MCF 10A (cell line): ENCODE data around the gene ABCF2. TPM values are rescaled to one million over a fixed set of nuclear protein-coding genes. Genes with fewer than 3 reads are reported as not detected.

Source experiments
- BruUV-seq: library from RNA; stranded (reverse); fragments of 400-500 nt; replicated peaks from 2 replicates; lab custom pipeline; 2021; lab: Mats Ljungman, UMichigan
- CTCF ChIA-PET: fragments of 300-600 bp; sonication (Branson Sonifier 250); formaldehyde crosslinking; extraction: SDS; loops from one replicate; lab custom pipeline; 2021; ENCODE audit warnings: antibody characterized with exemption, inconsistent platforms; lab: Yijun Ruan, JAX
- POLR2A ChIA-PET: fragments of 300-600, 350-650 bp; sonication (Branson Sonifier 250); formaldehyde crosslinking; extraction: SDS; loops from one replicate; lab custom pipeline; 2020; ENCODE audit warnings: antibody characterized with exemption, inconsistent platforms; lab: Yijun Ruan, JAX
- DNase-seq: peaks from one replicate; pipeline ENCODE4 v3.0.0-alpha.2; 2018; ENCODE audit not compliant: unreplicated experiment
- H3K27ac Mint-ChIP-seq: one replicate; pipeline ENCODE4 v1.8.0; 2022; ENCODE audit warnings: mild to moderate bottlenecking, low read depth, mixed read lengths; ENCODE audit not compliant: unreplicated experiment
- H3K27me3 Mint-ChIP-seq: one replicate; pipeline ENCODE4 v1.8.0; 2022; ENCODE audit warnings: mixed read lengths; ENCODE audit not compliant: insufficient read depth, unreplicated experiment
- H3K36me3 Mint-ChIP-seq: one replicate; pipeline ENCODE4 v1.8.0; 2022; ENCODE audit warnings: mild to moderate bottlenecking, moderate library complexity, mixed read lengths; ENCODE audit not compliant: insufficient read depth, unreplicated experiment
- H3K4me1 Mint-ChIP-seq: one replicate; pipeline ENCODE4 v1.8.0; 2022; ENCODE audit warnings: mixed read lengths; ENCODE audit not compliant: insufficient read depth, unreplicated experiment
- H3K4me3 Mint-ChIP-seq: one replicate; pipeline ENCODE4 v1.8.0; 2022; ENCODE audit warnings: mild to moderate bottlenecking, moderate library complexity, mixed read lengths; ENCODE audit not compliant: unreplicated experiment
- H3K9me3 Mint-ChIP-seq: one replicate; pipeline ENCODE4 v1.8.0; 2022; ENCODE audit warnings: mixed read lengths; ENCODE audit not compliant: unreplicated experiment
- intact Hi-C: fragments of 100-400 bp; cut with micrococcal nuclease; formaldehyde crosslinking; loops from 2 replicates; pipeline ENCODE4 v1.14.1; 2022
- total RNA-seq: library from RNA; stranded (reverse); gene quantifications from 2 replicates; pipeline ENCODE4 v1.2.3, GENCODE V29; 2022
- TF ChIP-seq, protein P1 (sequence below): fragments of 200-600 bp; IDR thresholded peaks from one replicate; pipeline ENCODE4 v1.8.0; 2022; ENCODE audit warnings: antibody characterized with exemption, mild to moderate bottlenecking; ENCODE audit not compliant: unreplicated experiment

Gene ABCF2
- total RNA-seq, 1 experiment from 2014 or later: 72.4 TPM

DNA sequence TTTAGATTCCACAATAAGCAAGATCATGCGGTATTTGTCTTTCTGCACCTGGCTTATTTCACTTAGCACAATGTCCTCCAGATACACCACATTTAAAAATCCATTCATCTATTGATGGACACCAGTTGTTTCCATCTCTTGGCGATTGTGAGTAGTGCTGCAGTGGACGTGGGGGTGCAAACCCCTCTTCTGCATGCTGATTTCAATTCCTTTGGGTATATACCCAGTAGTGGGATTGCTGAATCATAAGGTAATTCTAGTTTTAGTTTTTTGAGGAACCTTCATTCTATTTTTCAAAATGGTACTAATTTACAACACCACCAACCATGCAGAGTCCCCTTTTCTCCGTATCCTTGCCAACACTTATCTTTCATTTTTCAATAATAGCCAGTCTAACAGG is 38.0 kb downstream of the ABCF2 start:
- BruUV-seq: no TSS peak
- ChIA-PET CTCF (interaction anchor here (0.9 kb wide), 1 partner anchor 15 kb away, joined by 4 read pairs; no protein-coding TSS in a partner anchor), POLR2A (no interaction called here)
- intact Hi-C loops: no loop called here
- Mint-ChIP-seq H3K9me3 (no peaks in the 10 kb centered on the region), H3K4me1 (no peaks in the 10 kb centered on the region), H3K27ac (no peak overlapping the region), H3K36me3 (peaks cover 6% of the 10 kb centered on the region), H3K4me3 (no peak overlapping the region), H3K27me3 (peaks cover 43% of the 10 kb centered on the region)
- TF ChIP-seq, protein P1, sequence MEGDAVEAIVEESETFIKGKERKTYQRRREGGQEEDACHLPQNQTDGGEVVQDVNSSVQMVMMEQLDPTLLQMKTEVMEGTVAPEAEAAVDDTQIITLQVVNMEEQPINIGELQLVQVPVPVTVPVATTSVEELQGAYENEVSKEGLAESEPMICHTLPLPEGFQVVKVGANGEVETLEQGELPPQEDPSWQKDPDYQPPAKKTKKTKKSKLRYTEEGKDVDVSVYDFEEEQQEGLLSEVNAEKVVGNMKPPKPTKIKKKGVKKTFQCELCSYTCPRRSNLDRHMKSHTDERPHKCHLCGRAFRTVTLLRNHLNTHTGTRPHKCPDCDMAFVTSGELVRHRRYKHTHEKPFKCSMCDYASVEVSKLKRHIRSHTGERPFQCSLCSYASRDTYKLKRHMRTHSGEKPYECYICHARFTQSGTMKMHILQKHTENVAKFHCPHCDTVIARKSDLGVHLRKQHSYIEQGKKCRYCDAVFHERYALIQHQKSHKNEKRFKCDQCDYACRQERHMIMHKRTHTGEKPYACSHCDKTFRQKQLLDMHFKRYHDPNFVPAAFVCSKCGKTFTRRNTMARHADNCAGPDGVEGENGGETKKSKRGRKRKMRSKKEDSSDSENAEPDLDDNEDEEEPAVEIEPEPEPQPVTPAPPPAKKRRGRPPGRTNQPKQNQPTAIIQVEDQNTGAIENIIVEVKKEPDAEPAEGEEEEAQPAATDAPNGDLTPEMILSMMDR: no peak
- DNase-seq: no peak

- intact Hi-C loops: no loop called here
- peaks cover 6% of the 10 kb centered on the region for H3K36me3 Mint-ChIP-seq
- no peak for DNase-seq
- H3K4me3 Mint-ChIP-seq: no peak overlapping the region
- no peaks in the 10 kb centered on the region for H3K4me1 Mint-ChIP-seq
- no peak overlapping the region for H3K27ac Mint-ChIP-seq
- ChIA-PET CTCF (interaction anchor here (1.0 to 1.4 kb wide), 2 partner anchors 15 to 32 kb away, joined by 3 to 4 read pairs; no protein-coding TSS in a partner anchor), POLR2A (interaction anchor here (0.6 kb wide), 1 partner anchor 67 kb away, joined by 4 read pairs; no protein-coding TSS in a partner anchor)
- TF ChIP-seq, protein P1: no peak
- H3K27me3 Mint-ChIP-seq: peaks cover 43% of the 10 kb centered on the region
- no peaks in the 10 kb centered on the region for H3K9me3 Mint-ChIP-seq
- no TSS peak for BruUV-seq
These were observed 38.8 kb downstream of the ABCF2 start for GRCh38 chr7:151188252-151188542.

DNA sequence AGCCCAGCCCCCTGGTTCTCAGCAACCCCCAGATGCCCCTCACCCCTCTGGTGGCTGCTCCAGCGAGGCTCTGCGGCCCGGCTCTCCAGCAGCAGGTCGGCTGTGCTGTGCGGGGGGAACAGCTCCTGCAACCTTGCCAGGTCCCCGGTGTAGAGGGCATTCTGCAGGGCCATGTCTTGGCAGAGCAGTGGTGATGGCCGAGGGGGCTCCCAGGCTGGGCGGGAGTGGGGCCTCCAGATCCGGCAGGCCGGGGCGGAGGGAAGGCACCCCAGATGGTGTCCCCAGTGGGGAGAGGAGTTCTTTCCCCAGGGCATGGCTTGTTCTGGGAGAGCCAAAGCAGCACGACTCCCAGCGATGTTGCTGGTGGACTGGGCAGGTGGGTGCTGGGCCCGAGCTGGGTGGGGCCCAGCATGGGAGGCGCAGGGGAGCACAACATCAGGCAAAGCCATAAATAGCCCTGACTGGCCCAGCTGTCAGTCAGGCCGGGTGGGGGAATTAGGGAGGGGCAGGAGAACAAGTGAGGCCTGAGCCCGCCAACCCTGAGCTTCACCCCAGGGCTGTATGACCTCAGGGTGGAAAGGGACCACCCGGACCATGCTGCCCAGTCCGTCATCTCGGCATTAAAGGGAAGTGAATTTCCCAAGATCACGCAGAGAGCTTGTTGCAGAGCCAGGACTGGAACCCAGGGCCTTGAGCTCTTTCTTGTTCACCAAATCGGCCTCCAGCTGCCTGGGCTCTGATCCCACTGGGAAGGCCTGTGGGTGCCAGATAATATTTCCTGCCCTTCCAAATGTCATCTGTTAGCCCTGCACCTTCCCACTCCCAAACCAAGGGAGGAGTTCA is 39.4 kb downstream of the ABCF2 start:
- ChIA-PET CTCF (interaction anchor here (1.0 to 1.4 kb wide), 2 partner anchors 14 to 32 kb away, joined by 3 to 4 read pairs; no protein-coding TSS in a partner anchor), POLR2A (interaction anchor here (0.6 to 0.7 kb wide), 2 partner anchors 27 to 66 kb away, joined by 3 to 4 read pairs; no protein-coding TSS in a partner anchor)
- intact Hi-C loops: no loop called here
- Mint-ChIP-seq H3K4me1 (no peaks in the 10 kb centered on the region), H3K4me3 (no peak overlapping the region), H3K27me3 (peaks cover 43% of the 10 kb centered on the region), H3K36me3 (peaks cover 6% of the 10 kb centered on the region), H3K27ac (no peak overlapping the region), H3K9me3 (no peaks in the 10 kb centered on the region)
- TF ChIP-seq, protein P1: no peak
- BruUV-seq: no TSS peak
- no peak for DNase-seq

DNA sequence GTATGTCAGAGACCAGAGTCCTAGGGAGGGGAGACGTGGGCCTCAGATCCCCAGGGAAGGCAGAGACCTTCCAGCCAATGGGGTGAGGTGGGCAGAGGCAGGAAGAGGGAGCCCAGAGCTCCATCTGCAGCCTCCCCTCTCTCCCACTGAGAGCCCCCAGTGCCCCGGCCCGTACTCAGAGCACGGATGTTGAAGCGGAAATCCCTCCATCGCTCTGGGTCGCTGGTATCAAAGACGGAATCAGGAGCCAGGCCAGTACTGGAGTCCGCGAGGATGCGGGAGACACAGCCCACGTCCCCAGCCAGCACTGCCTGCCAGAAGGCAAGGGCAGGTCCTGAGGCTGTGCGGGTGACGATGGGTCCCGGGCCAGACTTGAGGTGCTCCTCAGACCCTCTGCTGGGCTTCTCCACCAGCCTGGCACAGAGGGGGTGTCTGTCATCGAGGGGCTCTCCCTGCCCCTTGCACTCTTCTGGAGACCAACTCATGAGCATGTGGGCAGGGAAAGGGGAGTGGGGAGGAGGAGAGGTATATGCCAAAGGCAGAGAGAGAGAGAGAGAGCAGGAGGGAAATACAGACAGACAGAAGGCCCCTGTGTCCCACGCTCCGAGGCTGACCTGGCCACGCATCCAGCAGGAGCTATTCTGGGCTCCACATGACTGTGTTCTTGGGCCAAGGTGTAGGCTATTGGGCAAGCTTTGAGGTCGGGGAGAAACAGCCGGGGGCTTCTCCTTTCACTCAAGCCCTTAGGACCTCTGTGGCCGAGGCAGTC is 40.2 kb downstream of the ABCF2 start, which contains the start of gene ASB10:
TSS of gene ASB10 (minus strand) at position 611 of the 769 bp plus-strand sequence. CDS start at position 491, 120 bp downstream.
- Mint-ChIP-seq H3K27ac (no peak within 1 kb of the TSS), H3K36me3 (peaks cover 6% of the 10 kb centered on the region), H3K27me3 (peaks cover 50% of the 10 kb centered on the region), H3K9me3 (no peaks in the 10 kb centered on the region), H3K4me1 (no peaks in the 10 kb centered on the region), H3K4me3 (no peak within 1 kb of the TSS)
- ChIA-PET POLR2A (interaction anchor here (0.7 kb wide), 1 partner anchor 27 kb away, joined by 3 read pairs; no protein-coding TSS in a partner anchor), CTCF (interaction anchor here (1.4 kb wide), 1 partner anchor 13 kb away, joined by 4 read pairs; no protein-coding TSS in a partner anchor)
- no peak for DNase-seq
- TF ChIP-seq, protein P1: no peak
- no TSS peak for BruUV-seq
- intact Hi-C loops: no loop called here
